B cell (primary cell): ENCODE measurements around the gene ITFG1. TPM values are rescaled to one million over a fixed set of nuclear protein-coding genes. Genes with fewer than 3 reads are reported as not detected.

Experiments
- ATAC-seq: fragments of 200-7000 bp; cut with Tn5 transposase; one replicate; pipeline ENCODE4 v1.10.0; 2021; ENCODE audit warnings: low read depth, mild to moderate bottlenecking, moderate number of reproducible peaks, moderate library complexity
- CTCF ChIA-PET: fragments of 350-600 bp; sonication (Branson Sonifier 250); formaldehyde crosslinking; loops from one replicate; lab custom pipeline; 2021; ENCODE audit warnings: antibody characterized with exemption, inconsistent platforms; lab: Charles Lee
- POLR2A ChIA-PET: fragments of 350-600 bp; sonication (Branson Sonifier 250); formaldehyde crosslinking; loops from one replicate; lab custom pipeline; 2021; ENCODE audit warnings: antibody characterized with exemption; lab: Charles Lee
- DNase-seq: peaks from one replicate; pipeline ENCODE4 v3.0.0; 2013
- H2AFZ ChIP-seq: 2 replicates; pipeline ENCODE4 v1.6.1; 2012; ENCODE audit warnings: mild to moderate bottlenecking, low read depth, low read length; ENCODE audit not compliant: insufficient read depth, poor library complexity, severe bottlenecking
- H3K27ac ChIP-seq, 2 donors: 1 replicate in 1 of 2; 2 replicates in 1 of 2; pipeline ENCODE4 v1.5.1; 2012 to 2013; ENCODE audit warnings: low read length in 2 of 2, mild to moderate bottlenecking in 2 of 2, moderate library complexity in 1 of 2
- H3K27me3 ChIP-seq, 4 experiments: fragments of 200-600 bp in 1 of 4; sonication (generic) in 1 of 4; replicated peaks in 1 of 4; 1 replicate in 2 of 4; 2 replicates in 2 of 4; pipeline versions ENCODE4 v1.6.1 to v1.7.0; 2013 to 2016; ENCODE audit warnings: low read length in 3 of 4, mild to moderate bottlenecking in 2 of 4, mixed read lengths in 1 of 4, moderate library complexity in 1 of 4; ENCODE audit not compliant: insufficient read depth in 4 of 4, control insufficient read depth in 3 of 4; ENCODE audit errors: control extremely low read depth in 1 of 4
- H3K36me3 ChIP-seq, 2 experiments: replicated peaks in 1 of 2; 1 replicate in 1 of 2; 2 replicates in 1 of 2; pipeline versions ENCODE4 v1.6.1 to v1.7.1; 2013; ENCODE audit warnings: low read length in 1 of 2; ENCODE audit not compliant: insufficient read depth in 2 of 2, control insufficient read depth in 1 of 2; ENCODE audit errors: control extremely low read depth in 1 of 2, extremely low read depth in 1 of 2
- H3K4me1 ChIP-seq, 2 donors: fragments of 200-600 bp in 1 of 2; sonication (generic) in 1 of 2; 1 replicate in 1 of 2; 2 replicates in 1 of 2; pipeline versions ENCODE4 v1.5.1 to v1.6.1; 2013 to 2017; ENCODE audit warnings: low read length in 2 of 2; ENCODE audit not compliant: control insufficient read depth in 2 of 2, insufficient read depth in 2 of 2
- H3K4me2 ChIP-seq: replicated peaks from 2 replicates; pipeline ENCODE3; 2012; ENCODE audit warnings: mild to moderate bottlenecking, low read depth, low read length; ENCODE audit not compliant: poor library complexity, severe bottlenecking
- H3K4me3 ChIP-seq, 5 experiments: fragments of 200-600 bp in 1 of 5; sonication (generic) in 1 of 5; 1 replicate in 3 of 5; 2 replicates in 2 of 5; pipeline versions ENCODE4 v1.5.1 to v1.7.0; 2011 to 2016; ENCODE audit warnings: low read length in 4 of 5, mild to moderate bottlenecking in 4 of 5, low read depth in 2 of 5, control low read depth in 1 of 5, moderate library complexity in 1 of 5; ENCODE audit not compliant: insufficient read depth in 1 of 5; ENCODE audit errors: control extremely low read depth in 1 of 5, extremely low read depth in 1 of 5
- H3K79me2 ChIP-seq: fragments of 200-600 bp; sonication (generic); one replicate; pipeline ENCODE4 v1.6.0; 2016; ENCODE audit warnings: low read length; ENCODE audit not compliant: control insufficient read depth, insufficient read depth
- H3K9ac ChIP-seq: fragments of 200-600 bp; sonication (generic); 2 replicates; pipeline ENCODE4 v1.6.1; 2017; ENCODE audit warnings: mild to moderate bottlenecking, low read length, moderate library complexity
- H3K9me3 ChIP-seq, 3 donors: one replicate each; pipeline versions ENCODE4 v1.6.1 to v1.7.1; 2013; ENCODE audit warnings: low read length in 2 of 3; ENCODE audit not compliant: control insufficient read depth in 2 of 3, insufficient read depth in 1 of 3; ENCODE audit errors: control extremely low read depth in 1 of 3
- H4K20me1 ChIP-seq: 2 replicates; pipeline ENCODE4 v1.6.0; 2012; ENCODE audit warnings: mild to moderate bottlenecking, low read length; ENCODE audit not compliant: insufficient read depth, control insufficient read depth, poor library complexity, severe bottlenecking
- H3K27ac Mint-ChIP-seq: one replicate; pipeline ENCODE4 v1.8.0; 2021; ENCODE audit warnings: mixed read lengths
- H3K27me3 Mint-ChIP-seq: one replicate; pipeline ENCODE4 v1.8.0; 2021; ENCODE audit warnings: mixed read lengths
- H3K4me1 Mint-ChIP-seq: one replicate; pipeline ENCODE4 v1.8.0; 2021; ENCODE audit warnings: mixed read lengths
- H3K4me3 Mint-ChIP-seq: one replicate; pipeline ENCODE4 v1.8.0; 2021; ENCODE audit warnings: mixed read lengths
- H3K9me3 Mint-ChIP-seq: one replicate; pipeline ENCODE4 v1.8.0; 2022; ENCODE audit warnings: mixed read lengths; ENCODE audit not compliant: insufficient read depth
- EZH2 ChIP-seq: IDR thresholded peaks from 2 replicates; pipeline ENCODE4 v1.6.1; 2012; ENCODE audit warnings: borderline replicate concordance, low read depth, mild to moderate bottlenecking, moderate library complexity, low read length; ENCODE audit not compliant: insufficient read depth, poor library complexity, severe bottlenecking
- WGBS: methylation state at CpG from one replicate; pipeline ENCODE4 v1.1.5; 2013; ENCODE audit warnings: missing lambda C conversion rate; ENCODE audit not compliant: insufficient coverage; 5-methylcytosine and 5-hydroxymethylcytosine counted together
- intact Hi-C: fragments of 100-400 bp; cut with micrococcal nuclease; formaldehyde crosslinking; loops from one replicate; pipeline ENCODE4 v1.10.0; 2022
- polyA minus RNA-seq: library from RNA; depleted of rRNA, polyadenylated mRNA; stranded (reverse); fragments of >200 nt; gene quantifications from 2 replicates; pipeline ENCODE4 v1.2.3, GENCODE V29; 2012
- polyA plus RNA-seq: library from polyadenylated mRNA; depleted of rRNA; stranded (reverse); fragments of >200 nt; gene quantifications from 2 replicates; pipeline ENCODE4 v1.2.3, GENCODE V29; 2012
- total RNA-seq, 2 donors: library from RNA; stranded (reverse); fragments of 120-200 nt in 1 of 2; gene quantifications; 1 replicate in 1 of 2; 2 replicates in 1 of 2; pipeline versions ENCODE4 v1.2.3 to v1.2.4, GENCODE V29; 2013 to 2022
- TF ChIP-seq, protein P1 (sequence below): fragments of 200-600 bp; IDR thresholded peaks from one replicate; pipeline ENCODE4 v1.8.0; 2022; ENCODE audit warnings: antibody characterized with exemption, mild to moderate bottlenecking

Gene ITFG1
- total RNA-seq (40.4 and 47.5 TPM in 2 replicates), polyA plus RNA-seq (9.3 and 9.7 TPM in 2 replicates), polyA minus RNA-seq (13.0 and 27.3 TPM in 2 replicates)
- 39.1 TPM for total RNA-seq (2013)

DNA sequence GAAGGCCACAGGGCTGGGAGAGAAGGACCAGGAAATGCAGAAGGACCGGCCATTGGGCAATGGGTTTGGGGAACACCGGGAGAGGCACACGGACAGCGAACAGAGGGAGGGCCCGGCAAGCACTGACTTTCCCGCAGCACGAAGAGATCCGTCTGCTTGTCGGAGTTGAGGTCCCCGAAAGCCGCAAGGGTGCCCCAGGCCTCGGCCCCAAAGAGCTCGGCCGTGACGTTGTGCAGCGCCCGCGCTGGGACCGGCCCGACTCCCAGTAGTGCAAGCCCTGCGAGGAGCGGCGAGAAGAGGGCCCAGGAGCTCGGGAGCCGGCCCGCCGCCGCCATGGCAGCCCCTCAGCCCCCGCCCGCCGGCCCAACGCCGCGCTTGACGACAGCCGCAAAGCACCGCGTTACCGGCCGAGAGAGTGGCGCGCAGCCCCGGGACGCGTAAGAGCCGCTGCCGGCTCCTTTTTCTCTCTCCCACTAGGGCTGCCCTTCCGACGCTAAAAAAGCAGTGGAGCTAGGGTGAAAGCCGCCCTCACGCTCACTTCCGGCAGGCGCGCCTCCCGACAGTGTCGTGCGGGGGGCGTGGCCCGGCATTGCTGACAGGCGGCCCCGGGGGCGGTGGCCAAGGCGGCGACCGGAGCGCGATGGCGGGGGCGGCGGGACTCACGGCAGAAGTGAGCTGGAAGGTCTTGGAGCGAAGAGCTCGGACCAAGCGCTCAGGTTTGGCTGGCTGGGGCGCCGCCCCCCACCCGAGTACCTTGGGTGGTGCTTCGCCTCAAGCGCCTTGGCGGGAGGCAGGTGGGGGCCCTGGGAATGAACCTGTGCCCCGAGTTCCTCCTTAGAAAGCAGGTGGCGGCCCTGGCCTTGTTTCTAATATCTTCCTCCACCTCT is at the start of gene ITFG1, which contains the start of gene PHKB:
ITFG1 (minus strand) TSS at position 353 of the 887 bp plus-strand sequence; CDS start at position 335, 18 bp downstream.
PHKB (plus strand) TSS at position 621 of the 887 bp plus-strand sequence; CDS start at position 641, 20 bp downstream.
- Histone ChIP-seq H3K9ac (peak within 1 kb of the TSS; percentile 89), H3K79me2 (peaks cover 77% of the 10 kb centered on the region), H3K4me3 (peak within 1 kb of the TSS; percentile 73 to 93 (median 88)), H2AFZ (peak within 1 kb of the TSS; percentile 90), H3K4me1 (peaks cover 40 to 53% of the 10 kb centered on the region in 2 donors), H3K4me2 (peak within 1 kb of the TSS; percentile 79), H3K27ac (peak within 1 kb of the TSS; percentile 94 to 97), H3K36me3 (peaks cover 1 to 11% of the 10 kb centered on the region in 2 experiments), H3K27me3 (no peaks in the 10 kb centered on the region), H3K9me3 (no peaks in the 10 kb centered on the region), H4K20me1 (peaks cover 9% of the 10 kb centered on the region)
- DNase-seq: peak; percentile 97
- H3K4me3 Mint-ChIP-seq: peak within 1 kb of the TSS; percentile 98
- H3K27me3 Mint-ChIP-seq: no peaks in the 10 kb centered on the region
- TF ChIP-seq, protein P1, sequence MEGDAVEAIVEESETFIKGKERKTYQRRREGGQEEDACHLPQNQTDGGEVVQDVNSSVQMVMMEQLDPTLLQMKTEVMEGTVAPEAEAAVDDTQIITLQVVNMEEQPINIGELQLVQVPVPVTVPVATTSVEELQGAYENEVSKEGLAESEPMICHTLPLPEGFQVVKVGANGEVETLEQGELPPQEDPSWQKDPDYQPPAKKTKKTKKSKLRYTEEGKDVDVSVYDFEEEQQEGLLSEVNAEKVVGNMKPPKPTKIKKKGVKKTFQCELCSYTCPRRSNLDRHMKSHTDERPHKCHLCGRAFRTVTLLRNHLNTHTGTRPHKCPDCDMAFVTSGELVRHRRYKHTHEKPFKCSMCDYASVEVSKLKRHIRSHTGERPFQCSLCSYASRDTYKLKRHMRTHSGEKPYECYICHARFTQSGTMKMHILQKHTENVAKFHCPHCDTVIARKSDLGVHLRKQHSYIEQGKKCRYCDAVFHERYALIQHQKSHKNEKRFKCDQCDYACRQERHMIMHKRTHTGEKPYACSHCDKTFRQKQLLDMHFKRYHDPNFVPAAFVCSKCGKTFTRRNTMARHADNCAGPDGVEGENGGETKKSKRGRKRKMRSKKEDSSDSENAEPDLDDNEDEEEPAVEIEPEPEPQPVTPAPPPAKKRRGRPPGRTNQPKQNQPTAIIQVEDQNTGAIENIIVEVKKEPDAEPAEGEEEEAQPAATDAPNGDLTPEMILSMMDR: no peak
- no peak for TF ChIP-seq EZH2
- H3K4me1 Mint-ChIP-seq: peaks cover 68% of the 10 kb centered on the region
- ATAC-seq: peak; percentile 89
- POLR2A ChIA-PET: interaction anchor here (1.0 to 2.5 kb wide), 3 partner anchors 20 to 63 kb away, joined by 4 to 41 read pairs (median 12); no protein-coding TSS in a partner anchor
- peak within 1 kb of the TSS; percentile 97 for H3K27ac Mint-ChIP-seq
- intact Hi-C loops: loop anchor here (1.0 to 5.0 kb wide), 8 partner anchors 20 to 629 kb away; partner anchors contain the start of genes C16orf87 and NETO2
- CTCF ChIA-PET: interaction anchor here (0.8 to 5.8 kb wide), 12 partner anchors 13 to 318 kb away, joined by 3 to 50 read pairs (median 4); partner anchors contain the start of gene NETO2
- under 1% methylated on average over 82 of the region's 82 CpGs for WGBS
- no peaks in the 10 kb centered on the region for H3K9me3 Mint-ChIP-seq
